Measurements from ENCODE around the gene SMNDC1. TPM values are rescaled to one million over a fixed set of nuclear protein-coding genes. Genes with fewer than 3 reads are reported as not detected.
"Not testable (repeated sequence)": the region's sequence is repeated elsewhere in the genome, so short reads cannot be mapped to it uniquely, and the experiment has no call there.

SMNDC1 gene
- total RNA-seq, 1 donor from 2014 or later, result 31.8 TPM

- intact Hi-C loops (cut with micrococcal nuclease), result no loop called here
These were observed 45.4 kb downstream of the SMNDC1 start for GRCh38 chr10:110259317-110259716.

GRCh38 chr10:110258542-110258941 lies 46.2 kb downstream of the SMNDC1 start:
- intact Hi-C loops (cut with micrococcal nuclease), result no loop called here

GRCh38 chr10:110254467-110254866 lies 50.3 kb downstream of the SMNDC1 start:
- intact Hi-C loops (cut with micrococcal nuclease), result no loop called here

- intact Hi-C loops (cut with micrococcal nuclease), result no loop called here
These were observed 52.6 kb downstream of the SMNDC1 start for GRCh38 chr10:110252151-110252550.

GRCh38 chr10:110251392-110251791 lies 53.3 kb downstream of the SMNDC1 start:
- intact Hi-C loops (cut with micrococcal nuclease), result not testable (repeated sequence)

GRCh38 chr10:110249489-110249888 lies 55.2 kb downstream of the SMNDC1 start:
- intact Hi-C loops (cut with micrococcal nuclease), result not testable (repeated sequence)

- intact Hi-C loops (cut with micrococcal nuclease), result not testable (repeated sequence)
These were observed 56.9 kb downstream of the SMNDC1 start for GRCh38 chr10:110247833-110248232.

GRCh38 chr10:110244550-110244949 lies 60.2 kb downstream of the SMNDC1 start:
- intact Hi-C loops (cut with micrococcal nuclease), result no loop called here

GRCh38 chr10:110242511-110242910 lies 62.2 kb downstream of the SMNDC1 start:
- intact Hi-C loops (cut with micrococcal nuclease), result no loop called here

- intact Hi-C loops (cut with micrococcal nuclease), result no loop called here
These were observed 62.9 kb downstream of the SMNDC1 start for GRCh38 chr10:110241841-110242240.

- intact Hi-C loops (cut with micrococcal nuclease), result no loop called here
These were observed 63.3 kb downstream of the SMNDC1 start for GRCh38 chr10:110241407-110241806.

Other genes with a start within 250 kb of the SMNDC1 start
- gene MXI1, start 97.3 kb downstream of the SMNDC1 start, total RNA-seq, result 8.5 and 11.4 TPM in 2 replicates
- 21.8 and 24.7 TPM in 2 replicates for gene DUSP5, start 193.0 kb upstream of the SMNDC1 start, total RNA-seq